Spleen (tissue), 7 donors: ENCODE data around the gene TMX1.

Experiments
- CTCF ChIP-seq, 11 experiments: fragments of 200-600 bp in 7 of 11; fragments of 450-650 bp in 4 of 11; sonication (generic) in 4 of 11; IDR thresholded peaks in 8 of 11; conservative IDR thresholded peaks in 3 of 11; 1 replicate in 7 of 11; 2 replicates in 4 of 11; pipeline versions ENCODE4 v1.4.0 to v1.8.0; 2016 to 2021; ENCODE audit warnings: antibody characterized with exemption in 11 of 11, inconsistent platforms in 4 of 11, mild to moderate bottlenecking in 1 of 11
- POLR2A ChIP-seq, 3 donors: fragments of 450-650 bp; IDR thresholded peaks; one replicate each; pipeline ENCODE4 v1.5.1; 2017; ENCODE audit warnings: antibody characterized with exemption in 3 of 3, mild to moderate bottlenecking in 1 of 3
- POLR2AphosphoS5 ChIP-seq, 3 donors: sonication (generic); formaldehyde crosslinking; IDR thresholded peaks; one replicate each; pipeline ENCODE4 v1.5.1; 2017; ENCODE audit warnings: antibody characterized with exemption in 3 of 3
- donor health status: DM: no; HTN: no; CAD: no; lungs with moderate emphysema.
- donor health status: DM: no; HTN: no; CAD: no.
- donor health status: DM: no; HTN: no; CAD: no.

- TF ChIP-seq CTCF (IDR thresholded peaks at IDR 0.05 in 8 of 11, conservative IDR thresholded peaks at IDR 0.05 in 3 of 11), result peak in 9 of 11 experiments; percentile 11 to 49 (median 39)
- TF ChIP-seq POLR2AphosphoS5 (IDR thresholded peaks at IDR 0.05), result no peak
- no peak for TF ChIP-seq POLR2A (IDR thresholded peaks at IDR 0.05)
Observed at GRCh38 chr14:51219473-51220448, 20.3 kb upstream of the TMX1 start.
